OCI-LY1 (cell line): Measurements from ENCODE around the gene SLC49A3.

Source experiments
- EZH2 ChIP-seq: fragments of 200-600 bp; sonication (generic), shearing (Covaris generic); IDR thresholded peaks from 2 replicates; pipeline ENCODE4 v1.8.0; 2017; ENCODE audit warnings: borderline replicate concordance, mixed run types, mild to moderate bottlenecking, antibody characterized with exemption, low read length, moderate library complexity, mixed read lengths
- TF ChIP-seq, protein P1 (sequence below): fragments of 200-600 bp; sonication (generic), shearing (Covaris generic); IDR thresholded peaks from 2 replicates; pipeline ENCODE4 v1.5.1; 2017; ENCODE audit warnings: mild to moderate bottlenecking, antibody characterized with exemption, low read length, moderate library complexity, mixed read lengths

- TF ChIP-seq, protein P1, sequence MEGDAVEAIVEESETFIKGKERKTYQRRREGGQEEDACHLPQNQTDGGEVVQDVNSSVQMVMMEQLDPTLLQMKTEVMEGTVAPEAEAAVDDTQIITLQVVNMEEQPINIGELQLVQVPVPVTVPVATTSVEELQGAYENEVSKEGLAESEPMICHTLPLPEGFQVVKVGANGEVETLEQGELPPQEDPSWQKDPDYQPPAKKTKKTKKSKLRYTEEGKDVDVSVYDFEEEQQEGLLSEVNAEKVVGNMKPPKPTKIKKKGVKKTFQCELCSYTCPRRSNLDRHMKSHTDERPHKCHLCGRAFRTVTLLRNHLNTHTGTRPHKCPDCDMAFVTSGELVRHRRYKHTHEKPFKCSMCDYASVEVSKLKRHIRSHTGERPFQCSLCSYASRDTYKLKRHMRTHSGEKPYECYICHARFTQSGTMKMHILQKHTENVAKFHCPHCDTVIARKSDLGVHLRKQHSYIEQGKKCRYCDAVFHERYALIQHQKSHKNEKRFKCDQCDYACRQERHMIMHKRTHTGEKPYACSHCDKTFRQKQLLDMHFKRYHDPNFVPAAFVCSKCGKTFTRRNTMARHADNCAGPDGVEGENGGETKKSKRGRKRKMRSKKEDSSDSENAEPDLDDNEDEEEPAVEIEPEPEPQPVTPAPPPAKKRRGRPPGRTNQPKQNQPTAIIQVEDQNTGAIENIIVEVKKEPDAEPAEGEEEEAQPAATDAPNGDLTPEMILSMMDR = no peak
- TF ChIP-seq EZH2 = no peak
These were observed 39.1 kb downstream of the SLC49A3 start for GRCh38 chr4:649751-650310.
